GM23338 (cell line): ENCODE results near the gene MYO5A.

Experiments used
- CREB1 ChIP-seq: fragments of 250-450 bp; sonication (Bioruptor Pico); IDR thresholded peaks from 2 replicates; pipeline ENCODE4 v1.5.0; 2020; ENCODE audit warnings: low read depth, mild to moderate bottlenecking, moderate library complexity
- EZH2 ChIP-seq: fragments of 200-600 bp; sonication (generic); IDR thresholded peaks from one replicate; pipeline ENCODE4 v1.8.0; 2017; ENCODE audit warnings: antibody characterized with exemption, mild to moderate bottlenecking, low read depth; ENCODE audit not compliant: unreplicated experiment
- EZH2phosphoT487 ChIP-seq: fragments of 200-600 bp; sonication (generic); IDR thresholded peaks from one replicate; pipeline ENCODE4 v1.8.1; 2018; ENCODE audit warnings: antibody characterized with exemption; ENCODE audit not compliant: unreplicated experiment
- JUNB ChIP-seq: IDR thresholded peaks from one replicate; pipeline ENCODE4 v1.6.1; 2016; ENCODE audit warnings: antibody characterized with exemption; ENCODE audit not compliant: unreplicated experiment
- NANOG ChIP-seq: IDR thresholded peaks from 2 replicates; pipeline ENCODE4 v1.6.1; 2016; ENCODE audit warnings: antibody characterized with exemption, borderline replicate concordance
- POLR2AphosphoS5 ChIP-seq: IDR thresholded peaks from 2 replicates; pipeline ENCODE4 v1.6.1; 2016; ENCODE audit warnings: antibody characterized with exemption, low read depth
- STAT1 ChIP-seq: IDR thresholded peaks from one replicate; pipeline ENCODE4 v1.6.1; 2016; ENCODE audit warnings: antibody characterized with exemption; ENCODE audit not compliant: unreplicated experiment
- ZNF114 ChIP-seq: fragments of 250-450 bp; sonication (Bioruptor Pico); IDR thresholded peaks from 2 replicates; pipeline ENCODE4 v1.5.0; 2020; ENCODE audit warnings: mild to moderate bottlenecking, moderate library complexity
- ZNF331 ChIP-seq: fragments of 250-450 bp; sonication (Bioruptor Pico); IDR thresholded peaks from 2 replicates; pipeline ENCODE4 v1.5.0; 2020; ENCODE audit warnings: low read depth, mild to moderate bottlenecking, moderate library complexity
- TF ChIP-seq, protein P1 (sequence below), 2 experiments: fragments of 200-600 bp in 1 of 2; sonication (generic) in 1 of 2; conservative IDR thresholded peaks; 2 replicates each; pipeline versions ENCODE4 v1.5.1 to v1.6.1; 2016 to 2017; ENCODE audit warnings: antibody characterized with exemption in 2 of 2, low read depth in 2 of 2, mild to moderate bottlenecking in 2 of 2, moderate library complexity in 1 of 2
- TF ChIP-seq, protein P2 (sequence below): IDR thresholded peaks from one replicate; pipeline ENCODE4 v1.6.1; 2018; ENCODE audit warnings: antibody characterized with exemption; ENCODE audit not compliant: unreplicated experiment
- TF ChIP-seq, protein P3 (sequence below): IDR thresholded peaks from 2 replicates; pipeline ENCODE4 v1.6.1; 2016; ENCODE audit warnings: antibody characterized with exemption

DNA sequence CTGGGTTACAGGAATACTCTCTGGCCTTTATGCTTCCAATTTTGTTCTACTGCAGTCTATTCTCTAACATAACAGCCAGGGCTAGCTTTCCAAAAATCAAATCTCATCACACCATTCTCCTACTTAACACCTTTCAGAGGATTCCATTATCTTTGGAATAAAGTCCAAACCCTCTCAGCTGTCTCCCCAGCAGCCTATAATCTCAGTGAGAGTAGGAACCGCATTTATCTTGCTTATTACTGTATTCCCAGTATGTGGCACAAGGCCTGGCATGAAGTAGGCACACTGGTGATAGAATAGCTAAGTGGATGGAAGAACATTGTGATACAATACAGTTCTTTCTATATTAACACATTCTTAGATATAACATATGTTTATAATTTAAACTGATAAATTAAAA lies 184.1 kb downstream of the MYO5A start:
- TF ChIP-seq, protein P1, sequence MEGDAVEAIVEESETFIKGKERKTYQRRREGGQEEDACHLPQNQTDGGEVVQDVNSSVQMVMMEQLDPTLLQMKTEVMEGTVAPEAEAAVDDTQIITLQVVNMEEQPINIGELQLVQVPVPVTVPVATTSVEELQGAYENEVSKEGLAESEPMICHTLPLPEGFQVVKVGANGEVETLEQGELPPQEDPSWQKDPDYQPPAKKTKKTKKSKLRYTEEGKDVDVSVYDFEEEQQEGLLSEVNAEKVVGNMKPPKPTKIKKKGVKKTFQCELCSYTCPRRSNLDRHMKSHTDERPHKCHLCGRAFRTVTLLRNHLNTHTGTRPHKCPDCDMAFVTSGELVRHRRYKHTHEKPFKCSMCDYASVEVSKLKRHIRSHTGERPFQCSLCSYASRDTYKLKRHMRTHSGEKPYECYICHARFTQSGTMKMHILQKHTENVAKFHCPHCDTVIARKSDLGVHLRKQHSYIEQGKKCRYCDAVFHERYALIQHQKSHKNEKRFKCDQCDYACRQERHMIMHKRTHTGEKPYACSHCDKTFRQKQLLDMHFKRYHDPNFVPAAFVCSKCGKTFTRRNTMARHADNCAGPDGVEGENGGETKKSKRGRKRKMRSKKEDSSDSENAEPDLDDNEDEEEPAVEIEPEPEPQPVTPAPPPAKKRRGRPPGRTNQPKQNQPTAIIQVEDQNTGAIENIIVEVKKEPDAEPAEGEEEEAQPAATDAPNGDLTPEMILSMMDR (conservative IDR thresholded peaks at IDR 0.05; ENCODE audit: low read depth in 2 of 2), result no peak
- TF ChIP-seq EZH2phosphoT487 (no peak), EZH2 (no peak), JUNB (no peak), STAT1 (no peak), POLR2AphosphoS5 (no peak), ZNF114 (CRISPR knock-in tag) (no peak), CREB1 (CRISPR knock-in tag) (no peak), ZNF331 (CRISPR knock-in tag) (no peak), NANOG (no peak)
- TF ChIP-seq, protein P2, sequence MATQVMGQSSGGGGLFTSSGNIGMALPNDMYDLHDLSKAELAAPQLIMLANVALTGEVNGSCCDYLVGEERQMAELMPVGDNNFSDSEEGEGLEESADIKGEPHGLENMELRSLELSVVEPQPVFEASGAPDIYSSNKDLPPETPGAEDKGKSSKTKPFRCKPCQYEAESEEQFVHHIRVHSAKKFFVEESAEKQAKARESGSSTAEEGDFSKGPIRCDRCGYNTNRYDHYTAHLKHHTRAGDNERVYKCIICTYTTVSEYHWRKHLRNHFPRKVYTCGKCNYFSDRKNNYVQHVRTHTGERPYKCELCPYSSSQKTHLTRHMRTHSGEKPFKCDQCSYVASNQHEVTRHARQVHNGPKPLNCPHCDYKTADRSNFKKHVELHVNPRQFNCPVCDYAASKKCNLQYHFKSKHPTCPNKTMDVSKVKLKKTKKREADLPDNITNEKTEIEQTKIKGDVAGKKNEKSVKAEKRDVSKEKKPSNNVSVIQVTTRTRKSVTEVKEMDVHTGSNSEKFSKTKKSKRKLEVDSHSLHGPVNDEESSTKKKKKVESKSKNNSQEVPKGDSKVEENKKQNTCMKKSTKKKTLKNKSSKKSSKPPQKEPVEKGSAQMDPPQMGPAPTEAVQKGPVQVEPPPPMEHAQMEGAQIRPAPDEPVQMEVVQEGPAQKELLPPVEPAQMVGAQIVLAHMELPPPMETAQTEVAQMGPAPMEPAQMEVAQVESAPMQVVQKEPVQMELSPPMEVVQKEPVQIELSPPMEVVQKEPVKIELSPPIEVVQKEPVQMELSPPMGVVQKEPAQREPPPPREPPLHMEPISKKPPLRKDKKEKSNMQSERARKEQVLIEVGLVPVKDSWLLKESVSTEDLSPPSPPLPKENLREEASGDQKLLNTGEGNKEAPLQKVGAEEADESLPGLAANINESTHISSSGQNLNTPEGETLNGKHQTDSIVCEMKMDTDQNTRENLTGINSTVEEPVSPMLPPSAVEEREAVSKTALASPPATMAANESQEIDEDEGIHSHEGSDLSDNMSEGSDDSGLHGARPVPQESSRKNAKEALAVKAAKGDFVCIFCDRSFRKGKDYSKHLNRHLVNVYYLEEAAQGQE, result no peak
- TF ChIP-seq, protein P3, sequence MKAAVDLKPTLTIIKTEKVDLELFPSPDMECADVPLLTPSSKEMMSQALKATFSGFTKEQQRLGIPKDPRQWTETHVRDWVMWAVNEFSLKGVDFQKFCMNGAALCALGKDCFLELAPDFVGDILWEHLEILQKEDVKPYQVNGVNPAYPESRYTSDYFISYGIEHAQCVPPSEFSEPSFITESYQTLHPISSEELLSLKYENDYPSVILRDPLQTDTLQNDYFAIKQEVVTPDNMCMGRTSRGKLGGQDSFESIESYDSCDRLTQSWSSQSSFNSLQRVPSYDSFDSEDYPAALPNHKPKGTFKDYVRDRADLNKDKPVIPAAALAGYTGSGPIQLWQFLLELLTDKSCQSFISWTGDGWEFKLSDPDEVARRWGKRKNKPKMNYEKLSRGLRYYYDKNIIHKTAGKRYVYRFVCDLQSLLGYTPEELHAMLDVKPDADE, result no peak
